HG03039 (cell line): ENCODE data around the gene PMEPA1.
"Not testable (repeated sequence)": the region's sequence is repeated elsewhere in the genome, so short reads cannot be mapped to it uniquely, and the experiment has no call there.

Experiments
- ATAC-seq: cut with Tn5 transposase; IDR thresholded peaks from one replicate; pipeline ENCODE4 v1.9.1; 2021; ENCODE audit warnings: mild to moderate bottlenecking, moderate library complexity; ENCODE audit not compliant: unreplicated experiment

PMEPA1 gene

DNA sequence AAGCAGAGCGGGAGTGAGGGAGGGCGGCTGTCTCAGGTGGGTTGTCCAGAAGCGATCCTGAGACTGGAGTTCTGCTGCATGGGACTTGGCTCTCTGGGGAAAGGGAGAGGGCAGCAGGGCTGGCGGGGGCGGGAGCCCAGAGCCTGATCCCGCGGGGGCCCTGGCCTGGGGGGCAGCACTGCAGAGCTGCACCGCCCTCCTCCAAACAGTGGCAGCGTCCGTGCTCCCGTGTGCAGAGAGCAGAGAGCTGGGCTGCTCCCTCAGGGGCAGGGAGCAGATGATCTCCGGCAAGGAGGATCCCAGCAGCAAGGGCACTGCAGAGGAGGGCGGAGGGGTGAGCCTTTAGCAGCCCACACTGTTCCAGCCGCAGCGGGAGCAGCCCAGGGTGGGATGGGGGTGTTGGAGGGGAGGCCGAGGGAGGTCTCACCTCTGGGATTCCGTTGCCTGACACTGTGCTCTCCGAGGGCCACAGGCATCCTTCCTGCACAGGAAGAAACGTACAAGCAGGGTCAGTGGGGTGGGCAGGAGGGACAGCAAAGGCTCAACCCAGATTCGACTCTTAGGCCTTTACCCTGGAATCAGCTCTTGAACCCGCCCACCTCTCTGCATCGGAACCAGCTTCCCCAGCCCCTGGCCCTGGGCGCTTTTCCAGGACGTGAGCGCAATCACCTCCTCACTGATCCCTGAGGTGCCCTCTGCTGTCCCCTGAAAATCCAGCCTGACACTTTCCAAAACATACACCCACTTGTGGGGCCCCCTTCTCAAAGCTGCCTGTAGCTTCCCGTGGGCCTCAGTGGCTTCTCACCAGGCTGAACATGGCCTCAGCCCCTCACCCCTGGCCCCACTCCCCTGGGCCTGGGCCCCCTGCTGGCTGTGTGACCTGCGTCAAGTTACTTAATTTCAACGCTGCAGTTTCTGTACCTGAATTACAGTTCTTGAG, 56.9 kb downstream of the PMEPA1 start:
- ATAC-seq = no peak

DNA sequence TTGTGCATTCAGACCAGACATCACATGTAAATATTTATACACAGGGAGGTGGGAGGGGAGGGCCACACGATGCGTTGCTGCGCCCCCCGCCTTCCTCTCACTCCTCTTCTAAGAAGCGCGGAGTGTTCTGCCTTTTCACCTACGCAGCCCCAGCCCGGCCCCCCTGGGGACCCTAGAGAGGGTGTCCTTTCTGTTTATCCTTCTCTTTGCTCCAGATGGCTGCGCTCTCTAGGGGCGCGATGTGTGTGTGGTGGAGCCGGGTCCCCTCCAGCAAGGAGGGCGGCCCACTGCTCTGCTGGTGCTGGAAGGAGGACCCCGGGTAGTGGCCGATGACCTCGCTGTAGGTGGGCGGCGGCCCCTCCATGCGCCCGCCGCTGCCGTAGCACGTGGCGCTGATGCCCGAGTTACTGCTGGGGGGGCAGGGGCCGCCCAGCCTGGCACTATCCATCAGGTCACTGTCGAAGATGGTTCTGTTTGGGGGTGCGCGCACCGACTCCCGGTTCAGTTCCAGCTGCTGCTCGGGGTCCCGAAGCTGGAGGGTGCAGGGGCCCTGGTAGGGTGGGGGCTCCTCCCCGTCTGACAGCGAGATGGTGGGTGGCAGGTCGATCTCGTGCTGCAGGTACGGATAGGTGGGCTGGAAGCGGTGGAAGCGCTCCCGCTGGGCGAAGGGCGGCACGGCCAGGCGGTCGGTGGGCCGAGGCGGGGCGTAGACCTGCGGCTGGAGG, 57.8 kb downstream of the PMEPA1 start:
- no peak for ATAC-seq

DNA sequence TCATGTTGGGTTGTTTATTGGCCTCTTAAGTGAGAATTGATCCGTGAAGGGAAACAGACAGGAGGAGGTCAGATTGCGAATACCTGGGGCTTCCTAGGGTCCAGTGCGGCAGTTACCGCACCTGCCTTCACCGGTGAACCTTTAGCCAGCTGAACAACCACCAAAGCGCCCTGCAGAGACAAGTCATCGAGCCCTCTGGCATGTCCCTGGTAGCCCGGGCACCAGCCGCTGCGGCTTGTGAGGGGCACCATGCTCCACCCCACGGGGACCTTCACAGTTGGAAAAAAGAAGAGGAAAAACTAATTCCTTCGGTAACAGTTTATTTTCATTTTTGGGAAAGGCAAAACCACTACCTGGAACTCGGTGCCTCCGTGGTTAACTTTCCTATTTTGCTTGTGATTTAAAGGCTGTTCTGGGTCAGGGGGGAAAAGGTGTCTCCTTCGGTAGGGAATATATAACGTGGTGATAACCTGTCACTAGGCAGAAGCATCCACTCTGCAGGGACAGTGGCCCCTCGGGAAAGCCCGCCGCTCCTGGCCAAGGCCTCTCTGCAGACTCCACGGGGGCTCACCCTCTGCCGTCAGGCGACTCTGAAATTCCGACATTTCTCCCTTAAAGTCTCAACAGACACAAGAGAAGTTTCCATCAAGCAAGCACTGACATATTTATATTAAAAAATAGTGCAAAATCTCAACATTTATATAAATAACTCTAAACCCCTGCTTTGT, 58.9 kb downstream of the PMEPA1 start:
- no peak for ATAC-seq

DNA sequence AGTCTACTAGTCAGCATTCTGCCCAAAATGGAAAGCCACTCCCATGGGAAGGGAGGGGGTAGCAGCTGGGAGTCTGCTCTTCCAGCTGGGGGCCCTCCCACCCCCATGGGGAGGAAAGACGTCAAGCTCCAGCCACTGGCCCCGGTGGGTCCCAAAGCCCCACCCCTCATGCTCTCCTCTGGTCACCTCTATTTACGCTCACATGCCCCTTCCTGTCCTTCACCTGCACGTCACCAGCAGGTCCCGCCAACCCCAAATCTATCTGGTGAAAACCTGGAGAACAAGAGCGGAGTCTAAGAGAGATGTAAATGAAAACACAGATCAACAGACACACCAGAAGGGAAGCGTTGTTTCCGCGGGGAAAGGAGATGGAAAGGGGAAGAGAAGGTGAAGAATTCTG, 59.5 kb downstream of the PMEPA1 start:
- no peak for ATAC-seq

DNA sequence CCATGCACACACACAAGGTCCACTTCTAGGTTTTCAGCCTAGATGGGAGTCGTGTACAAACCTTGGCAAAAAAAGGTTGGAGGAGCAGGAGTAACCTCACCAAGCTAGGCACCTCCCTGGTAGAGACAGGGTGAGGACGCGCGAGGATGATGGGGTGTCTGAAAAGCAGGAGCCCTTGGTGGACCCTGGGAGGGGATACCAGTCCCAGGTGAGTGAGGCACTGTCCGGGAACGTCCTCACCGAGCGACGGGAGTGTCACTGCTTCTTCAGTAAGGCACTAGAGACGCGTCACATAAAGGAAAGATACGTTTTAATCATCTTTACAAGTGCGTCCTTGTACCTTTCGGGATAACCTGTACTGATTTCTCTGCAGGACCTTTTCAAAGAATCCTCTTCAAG, 60.2 kb downstream of the PMEPA1 start:
- ATAC-seq = no peak

DNA sequence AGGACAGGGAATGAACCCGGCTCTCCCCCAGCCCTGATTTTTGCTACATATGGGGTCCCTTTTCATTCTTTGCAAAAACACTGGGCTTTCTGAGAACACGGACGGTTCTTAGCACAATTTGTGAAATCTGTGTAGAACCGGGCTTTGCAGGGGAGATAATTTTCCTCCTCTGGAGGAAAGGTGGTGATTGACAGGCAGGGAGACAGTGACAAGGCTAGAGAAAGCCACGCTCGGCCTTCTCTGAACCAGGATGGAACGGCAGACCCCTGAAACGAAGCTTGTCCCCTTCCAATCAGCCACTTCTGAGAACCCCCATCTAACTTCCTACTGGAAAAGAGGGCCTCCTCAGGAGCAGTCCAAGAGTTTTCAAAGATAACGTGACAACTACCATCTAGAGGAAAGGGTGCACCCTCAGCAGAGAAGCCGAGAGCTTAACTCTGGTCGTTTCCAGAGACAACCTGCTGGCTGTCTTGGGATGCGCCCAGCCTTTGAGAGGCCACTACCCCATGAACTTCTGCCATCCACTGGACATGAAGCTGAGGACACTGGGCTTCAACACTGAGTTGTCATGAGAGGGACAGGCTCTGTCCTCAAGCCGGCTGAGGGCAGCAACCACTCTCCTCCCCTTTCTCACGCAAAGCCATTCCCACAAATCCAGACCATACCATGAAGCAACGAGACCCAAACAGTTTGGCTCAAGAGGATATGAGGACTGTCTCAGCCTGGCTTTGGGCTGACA, 60.8 kb downstream of the PMEPA1 start:
- no peak for ATAC-seq

DNA sequence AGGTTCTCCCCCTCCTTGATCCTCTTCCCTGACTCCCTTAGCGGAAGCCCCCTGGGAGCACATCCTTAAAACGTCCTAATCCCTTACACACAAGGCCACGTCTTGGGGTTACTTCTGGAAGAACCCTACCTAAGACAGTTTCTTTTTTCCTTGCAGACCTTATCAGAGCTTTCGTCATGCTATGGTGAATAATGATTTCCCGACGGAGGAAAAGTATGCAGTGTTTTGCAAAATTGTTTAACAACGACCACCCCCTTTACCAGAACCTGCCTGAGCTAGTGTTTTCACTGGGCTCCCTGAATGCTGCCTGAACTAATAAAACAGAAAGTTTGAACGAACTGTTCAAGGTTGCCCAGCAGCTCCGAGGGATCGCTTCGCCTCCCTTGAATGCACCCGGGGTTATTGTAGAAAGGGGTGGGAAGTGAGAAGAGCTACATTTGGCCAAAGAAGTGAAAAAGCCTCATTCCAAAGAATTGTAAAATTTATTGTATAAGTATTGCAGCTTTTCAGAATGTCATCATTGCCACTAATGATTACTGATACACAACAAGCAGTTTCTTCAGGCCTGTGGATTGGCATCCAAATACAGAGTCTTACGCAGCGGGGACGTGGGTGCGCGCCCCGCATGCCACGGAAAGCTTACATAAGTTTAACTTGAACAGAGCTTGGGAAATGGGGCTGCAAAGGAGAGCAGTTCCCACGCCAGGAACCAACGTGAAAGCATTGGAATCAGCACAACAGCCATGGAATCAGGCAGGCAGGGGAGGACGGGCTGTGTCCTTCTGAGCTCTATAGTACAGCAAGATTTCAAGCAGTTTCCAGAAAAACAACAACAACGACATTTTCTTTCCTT, 61.7 kb downstream of the PMEPA1 start:
- no peak for ATAC-seq

DNA sequence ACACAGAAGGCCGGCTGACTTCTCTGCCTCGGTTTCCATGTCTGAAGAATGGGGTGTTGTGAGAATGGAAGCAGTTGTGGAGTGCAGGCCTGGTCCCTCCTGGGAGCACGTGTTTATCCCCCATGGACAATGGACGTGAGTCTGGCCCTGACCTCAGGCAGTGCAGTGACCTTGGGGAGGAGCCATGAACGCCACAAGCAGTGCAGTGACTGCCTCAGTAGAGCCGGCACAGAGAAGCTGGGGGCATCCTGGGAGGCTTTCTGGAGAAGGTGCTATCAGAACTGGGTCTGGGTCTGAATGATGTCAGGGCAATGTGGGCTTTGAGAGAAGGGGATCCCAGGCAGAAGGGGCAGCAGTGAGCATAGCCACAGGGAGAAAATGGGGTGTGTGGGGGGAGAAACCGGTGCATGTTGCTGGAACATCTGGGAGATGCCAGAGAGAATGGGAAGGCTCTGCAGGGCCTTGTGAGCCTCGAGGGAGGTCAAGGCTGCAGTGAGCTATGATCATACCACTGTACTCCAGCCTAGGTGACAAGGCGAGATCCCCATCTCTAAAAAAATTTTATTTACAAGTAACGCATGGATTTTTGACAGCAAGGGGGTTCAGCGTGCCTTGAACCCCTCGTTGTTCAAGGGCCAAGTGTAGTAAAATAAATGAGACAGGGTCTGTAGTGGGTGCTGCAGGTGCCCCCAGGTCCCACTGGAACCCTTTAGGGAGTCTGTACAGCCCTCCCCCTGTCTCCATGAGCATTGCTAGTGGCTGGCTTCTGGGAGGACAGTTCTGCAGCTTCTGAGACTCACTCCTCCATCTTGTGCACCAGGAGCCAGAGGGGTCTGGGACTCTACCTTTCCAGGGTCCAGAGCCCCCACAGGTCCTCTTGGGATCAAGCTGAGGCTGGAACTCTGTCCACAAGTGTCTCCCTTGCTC, 62.5 kb downstream of the PMEPA1 start:
- ATAC-seq = no peak

DNA sequence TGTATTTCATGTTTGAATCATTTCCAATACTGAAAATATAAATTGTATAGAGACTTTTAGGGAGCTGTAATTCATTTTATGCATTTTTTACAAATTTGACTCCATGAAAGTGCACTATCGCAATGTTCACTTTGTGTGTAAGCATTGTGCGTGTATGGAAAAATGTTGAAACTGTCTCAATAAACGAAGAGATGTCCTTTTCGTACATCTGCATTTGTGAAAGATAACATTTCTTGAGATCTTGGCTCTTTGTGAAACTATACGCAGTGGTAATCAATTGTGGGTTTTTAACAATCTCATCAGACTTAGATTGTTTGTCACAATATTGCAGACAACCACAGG, 70.9 kb downstream of the PMEPA1 start:
- no peak for ATAC-seq

DNA sequence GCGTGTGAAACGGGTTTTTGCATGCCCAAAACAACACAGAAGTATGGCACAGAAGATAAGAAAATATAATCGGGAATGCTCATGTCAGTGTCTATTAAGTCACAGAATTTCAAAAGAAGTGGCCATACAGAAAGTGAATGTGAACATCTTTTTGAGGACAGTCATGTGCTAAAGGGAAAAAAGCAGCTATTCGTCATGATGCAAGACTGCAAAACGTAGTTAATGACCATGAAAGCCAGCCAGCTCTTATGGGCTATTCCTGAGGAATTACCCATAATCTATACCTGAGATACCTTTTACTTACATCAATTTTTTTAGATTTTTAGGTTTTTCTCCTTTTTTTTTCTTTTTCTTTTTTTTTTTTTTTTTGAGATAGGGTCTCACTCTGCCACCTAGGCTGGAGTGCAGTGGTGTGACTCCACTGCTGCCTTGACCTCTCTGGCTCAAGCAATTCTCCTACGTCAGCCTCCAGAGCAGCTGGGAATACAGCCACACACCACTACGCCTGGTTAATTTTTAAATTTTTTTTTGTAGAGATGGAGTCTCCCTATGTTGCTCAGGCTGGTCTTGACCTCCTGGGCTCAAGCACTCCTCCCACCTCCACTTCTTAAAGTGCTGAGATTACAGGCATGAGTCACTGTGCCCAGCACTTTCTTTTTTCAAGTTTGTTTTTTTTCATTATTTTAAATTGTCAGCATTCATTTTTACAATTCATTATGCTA, 71.5 kb downstream of the PMEPA1 start:
- ATAC-seq = no peak

DNA sequence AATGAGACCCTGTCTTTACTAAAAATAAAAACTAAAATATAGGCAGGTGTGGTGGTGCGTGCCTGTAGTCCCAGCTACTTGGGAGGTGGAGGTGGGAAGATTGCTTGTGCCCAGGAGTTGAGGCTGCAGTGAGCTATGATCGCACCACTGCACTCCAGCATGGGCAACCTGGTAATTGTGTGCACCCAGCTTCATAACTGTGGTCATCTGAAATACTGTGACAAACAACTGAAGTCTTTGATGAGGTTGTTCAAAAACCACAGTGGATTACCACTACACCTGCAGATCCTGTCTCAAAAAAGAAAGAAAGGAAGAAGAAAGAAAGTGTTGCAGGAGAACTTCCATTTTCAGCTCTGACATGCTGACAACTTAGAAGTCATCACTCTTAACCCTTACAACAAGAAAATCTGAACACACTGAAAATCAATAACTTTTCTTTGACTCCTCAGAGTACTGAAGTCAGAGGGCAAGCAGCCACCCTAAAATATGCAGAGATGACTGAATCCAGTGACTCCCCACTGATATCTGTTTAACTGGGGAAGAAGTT, 75.8 kb downstream of the PMEPA1 start:
- no peak for ATAC-seq

DNA sequence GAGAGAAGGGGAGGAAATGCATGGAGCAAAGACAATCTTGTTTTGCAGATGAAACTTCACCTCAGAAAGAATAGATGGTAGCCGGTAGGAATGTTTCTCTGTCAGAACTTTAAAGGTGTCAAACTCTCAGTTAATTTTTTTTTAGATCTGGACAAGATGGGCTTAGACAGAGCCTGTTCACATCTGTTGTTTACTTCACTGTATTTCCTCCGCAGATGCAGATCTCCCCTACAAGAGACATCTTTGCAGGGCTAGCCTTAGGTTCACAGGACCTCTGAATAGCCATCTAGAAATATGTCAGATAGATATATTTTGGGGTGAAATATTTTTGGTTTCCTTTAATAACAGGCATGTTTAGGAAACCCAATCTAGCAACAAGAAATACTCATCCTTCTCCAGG, 77.5 kb downstream of the PMEPA1 start:
- ATAC-seq = no peak

DNA sequence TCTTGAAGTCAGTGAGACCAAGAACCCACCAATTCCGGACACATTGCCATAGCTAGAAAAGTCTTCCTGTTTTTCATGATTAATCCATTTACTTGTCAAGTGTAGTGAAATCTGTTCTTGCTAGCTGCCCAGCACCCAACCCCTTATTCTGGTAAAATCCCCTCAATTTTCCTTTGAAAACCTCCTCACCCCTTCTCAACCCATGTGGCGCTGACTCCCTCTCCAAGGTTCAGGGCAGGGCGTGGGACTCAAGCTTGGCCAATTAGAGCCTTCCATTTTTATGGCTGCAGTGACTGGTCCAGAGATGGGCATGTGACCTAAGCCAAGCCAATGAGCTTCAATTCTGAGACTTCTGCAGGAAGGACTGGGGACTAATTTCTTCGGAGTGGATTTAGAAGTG, 79.8 kb downstream of the PMEPA1 start:
- ATAC-seq = no peak

DNA sequence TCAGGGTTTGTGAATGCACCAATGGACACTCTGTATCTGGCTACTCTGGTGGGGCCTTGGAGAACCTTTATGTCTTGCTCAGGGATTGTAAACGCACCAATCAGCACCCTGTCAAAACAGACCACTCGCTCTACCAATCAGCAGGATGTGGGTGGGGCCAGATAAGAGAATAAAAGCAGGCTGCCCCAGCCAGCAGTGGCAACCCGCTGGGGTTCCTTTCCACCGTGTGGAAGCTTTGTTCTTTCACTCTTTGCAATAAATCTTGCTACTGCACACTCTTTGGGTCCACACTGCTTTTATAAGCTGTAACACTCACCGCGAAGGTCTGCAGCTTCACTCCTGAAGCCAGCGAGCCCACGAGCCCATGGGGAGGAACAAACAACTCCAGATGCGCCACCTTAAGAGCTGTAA, 80.3 kb downstream of the PMEPA1 start:
- ATAC-seq = not testable (repeated sequence)

DNA sequence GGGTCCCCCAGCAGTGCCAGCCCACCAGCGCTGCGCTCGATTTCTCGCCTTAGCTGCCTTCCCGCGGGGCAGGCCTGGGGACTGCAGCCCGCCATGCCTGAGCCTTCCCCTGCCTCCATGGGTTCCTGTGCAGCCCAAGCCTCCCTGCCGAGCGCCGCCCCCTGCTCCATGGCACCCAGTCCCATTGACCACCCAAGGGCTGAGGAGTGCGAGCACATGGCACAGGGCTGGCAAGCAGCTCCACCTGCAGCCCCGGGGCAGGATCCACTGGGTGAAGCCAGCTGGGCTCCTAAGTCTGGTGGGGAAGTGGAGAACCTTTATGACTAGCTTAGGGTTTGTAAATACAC, 80.9 kb downstream of the PMEPA1 start:
- not testable (repeated sequence) for ATAC-seq

DNA sequence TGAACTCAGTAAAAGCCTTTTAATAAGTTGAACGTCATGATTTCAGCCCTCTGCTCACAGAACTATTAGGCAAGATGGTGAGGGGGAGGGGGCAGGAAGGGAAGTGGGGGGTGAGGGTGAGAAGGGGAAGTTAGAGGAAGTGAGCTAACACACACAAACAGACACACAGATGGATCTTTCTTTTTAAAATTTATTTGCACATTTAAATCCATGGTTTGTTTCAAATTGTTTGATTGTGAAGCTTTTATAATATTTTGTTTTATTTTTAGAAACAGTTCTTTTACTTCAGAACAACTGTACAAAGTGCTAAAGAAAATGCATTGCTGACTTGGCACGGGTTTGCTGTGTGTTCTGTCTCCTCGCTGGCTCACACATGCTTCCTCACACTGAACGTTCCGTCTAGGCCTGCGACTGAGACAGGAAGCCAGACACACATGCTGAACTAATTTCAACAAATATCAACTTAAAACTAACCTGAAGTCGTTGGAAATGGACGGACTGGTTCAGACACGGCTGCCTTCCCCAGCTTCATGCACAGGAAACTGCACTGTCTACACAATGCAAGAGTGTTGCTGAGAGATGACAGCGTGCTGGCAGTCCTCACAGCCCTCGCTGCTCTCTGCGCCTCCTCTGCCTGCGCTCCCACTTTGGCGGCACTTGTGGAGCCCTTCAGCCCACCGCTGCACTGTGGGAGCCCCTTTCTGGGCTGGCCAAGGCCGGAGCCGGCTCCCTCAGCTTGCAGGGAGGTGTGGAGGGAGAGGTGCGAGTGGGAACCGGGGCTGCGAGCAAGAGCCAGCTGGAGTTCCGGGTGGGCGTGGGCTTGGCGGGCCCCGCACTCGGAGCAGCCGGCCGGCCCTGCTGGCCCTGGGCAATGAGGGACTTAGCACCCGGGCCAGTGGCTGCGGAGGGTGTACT, 81.5 kb downstream of the PMEPA1 start:
- ATAC-seq = no peak

DNA sequence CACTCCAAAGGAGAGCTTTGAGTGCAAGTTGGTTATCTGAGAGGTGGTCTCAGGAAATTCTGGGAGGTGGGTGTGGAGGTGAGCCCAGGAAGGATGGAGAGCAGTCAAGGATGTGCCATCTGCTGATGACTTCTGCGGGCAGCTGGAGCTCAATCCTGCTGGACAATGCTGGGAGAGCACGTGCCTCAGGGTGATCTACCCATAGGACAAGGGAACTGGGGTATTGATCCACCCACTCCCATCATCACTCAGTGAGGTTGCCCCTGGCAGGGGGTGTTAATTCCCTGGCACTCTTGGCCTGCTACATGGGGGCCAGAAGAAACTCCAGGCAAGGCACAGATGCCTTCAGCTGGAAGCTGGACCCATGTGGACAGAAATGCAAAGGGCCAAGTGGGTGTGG, 82.5 kb downstream of the PMEPA1 start:
- ATAC-seq = no peak
